ENCODE measurements around the gene MED26.

MED26 gene

GRCh38 chr19:16587833-16588823 is 39.9 kb downstream of the MED26 start:
- no peak for DNase-seq

- DNase-seq = no peak
Measured at GRCh38 chr19:16586991-16587832, 40.8 kb downstream of the MED26 start.

- no peak for DNase-seq
Measured at GRCh38 chr19:16586477-16586871, 41.5 kb downstream of the MED26 start.

- no peak for DNase-seq
Measured at GRCh38 chr19:16585808-16586476, 42.1 kb downstream of the MED26 start.

- no peak for DNase-seq
Measured at GRCh38 chr19:16585094-16585801, 42.8 kb downstream of the MED26 start.

DNA sequence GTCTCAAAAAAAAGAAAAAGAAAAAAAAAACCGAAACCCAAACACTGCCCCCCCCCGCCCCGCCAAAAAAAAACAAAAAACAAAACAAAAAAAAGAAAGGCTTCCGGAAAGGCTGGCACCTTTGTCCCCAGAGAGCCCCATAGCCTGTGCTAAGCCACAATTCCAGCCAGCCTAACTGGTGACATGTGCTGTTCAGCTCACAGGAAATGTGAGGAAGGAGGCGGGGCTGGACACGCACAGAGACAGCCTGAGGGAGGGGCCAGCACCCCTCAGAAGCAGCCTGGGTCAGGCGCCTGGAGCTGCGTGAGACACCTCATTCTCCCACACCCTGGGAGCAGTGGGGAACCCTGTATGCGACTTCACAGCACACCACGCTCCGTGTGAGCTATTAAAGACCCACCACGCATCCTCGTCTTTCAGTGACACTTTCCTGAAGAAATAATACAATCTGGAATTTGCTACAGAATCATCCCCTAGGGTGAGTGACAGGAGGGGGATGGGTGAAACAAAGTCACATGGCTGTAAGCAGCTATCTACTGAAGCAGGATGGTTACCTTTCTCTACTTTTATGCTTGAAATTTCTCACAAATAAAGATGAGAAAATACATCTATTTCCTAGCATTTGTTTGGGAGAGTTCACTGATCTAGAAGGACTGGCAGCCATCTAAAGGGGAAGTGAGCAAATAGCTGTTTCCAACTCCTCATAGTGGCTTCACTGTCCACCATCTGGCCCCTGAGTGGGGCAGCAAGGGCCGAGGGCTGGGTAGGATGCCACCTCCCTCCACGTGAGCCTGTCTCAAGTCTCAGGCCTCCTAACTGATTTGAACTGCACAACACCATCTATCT is 43.5 kb downstream of the MED26 start:
- no peak for DNase-seq

- no peak for DNase-seq
Measured at GRCh38 chr19:16582486-16583261, 45.3 kb downstream of the MED26 start.

DNA sequence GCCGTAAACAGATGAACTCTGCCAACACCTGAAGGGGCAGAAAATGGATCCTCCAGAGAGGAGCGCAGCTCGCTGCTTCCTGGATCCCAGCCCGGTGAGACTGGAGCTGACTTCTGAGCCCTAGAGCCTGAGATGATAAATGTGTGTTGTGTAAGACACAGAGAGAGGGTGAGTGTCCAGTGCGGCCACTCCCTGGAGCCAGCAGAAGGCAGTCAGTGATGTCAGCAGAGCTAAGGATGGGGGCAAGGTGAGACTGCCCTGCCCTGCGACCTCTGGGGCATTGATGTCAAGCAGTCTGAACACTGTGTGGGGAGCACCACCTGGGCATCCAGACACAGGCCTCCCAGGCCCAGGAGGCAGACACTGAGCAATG is 46.0 kb downstream of the MED26 start:
- no peak for DNase-seq

DNA sequence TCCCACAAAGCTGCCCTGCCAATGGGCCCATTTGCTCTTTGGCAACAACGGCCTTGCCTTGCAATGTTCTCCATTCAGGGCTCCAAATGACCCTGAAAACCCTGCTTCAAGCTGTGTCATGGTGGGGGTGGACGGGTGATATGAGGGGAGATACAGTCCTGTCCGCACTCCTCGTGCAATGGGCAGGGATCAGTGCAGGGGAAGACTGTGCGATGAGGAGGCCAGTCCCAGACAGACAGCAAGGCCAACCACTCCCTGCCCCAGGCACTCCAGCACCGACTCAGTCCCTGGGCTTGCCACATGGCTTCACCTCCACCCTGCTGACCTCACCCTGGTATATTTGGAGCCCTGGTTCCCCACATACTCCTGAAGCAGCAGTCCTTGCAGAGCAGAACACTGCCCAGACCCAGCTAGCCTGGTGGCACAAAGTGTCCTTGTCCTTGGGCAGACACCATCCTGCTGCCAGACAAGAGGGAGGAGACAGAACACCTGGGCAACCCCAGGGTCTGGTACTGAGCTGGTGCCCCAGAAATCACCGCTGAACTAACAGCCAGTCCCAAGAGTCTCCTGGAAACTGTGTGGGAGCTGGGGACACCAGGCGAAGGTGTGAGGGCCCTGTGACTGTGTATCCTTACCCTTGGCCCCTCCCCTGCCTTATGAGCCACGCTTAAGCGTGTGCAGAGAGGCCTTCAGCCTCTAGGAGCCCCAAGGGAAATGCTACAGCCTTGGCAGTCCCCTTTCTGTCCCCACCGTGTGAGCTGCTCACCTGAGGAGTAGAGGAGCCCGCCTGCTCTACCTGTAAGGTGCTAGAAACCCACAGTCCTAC is 46.6 kb downstream of the MED26 start:
- no peak for DNase-seq

GRCh38 chr19:16579381-16579780 is 48.6 kb downstream of the MED26 start:
- DNase-seq = no peak

GRCh38 chr19:16577531-16577985 is 50.4 kb downstream of the MED26 start:
- DNase-seq = no peak

DNA sequence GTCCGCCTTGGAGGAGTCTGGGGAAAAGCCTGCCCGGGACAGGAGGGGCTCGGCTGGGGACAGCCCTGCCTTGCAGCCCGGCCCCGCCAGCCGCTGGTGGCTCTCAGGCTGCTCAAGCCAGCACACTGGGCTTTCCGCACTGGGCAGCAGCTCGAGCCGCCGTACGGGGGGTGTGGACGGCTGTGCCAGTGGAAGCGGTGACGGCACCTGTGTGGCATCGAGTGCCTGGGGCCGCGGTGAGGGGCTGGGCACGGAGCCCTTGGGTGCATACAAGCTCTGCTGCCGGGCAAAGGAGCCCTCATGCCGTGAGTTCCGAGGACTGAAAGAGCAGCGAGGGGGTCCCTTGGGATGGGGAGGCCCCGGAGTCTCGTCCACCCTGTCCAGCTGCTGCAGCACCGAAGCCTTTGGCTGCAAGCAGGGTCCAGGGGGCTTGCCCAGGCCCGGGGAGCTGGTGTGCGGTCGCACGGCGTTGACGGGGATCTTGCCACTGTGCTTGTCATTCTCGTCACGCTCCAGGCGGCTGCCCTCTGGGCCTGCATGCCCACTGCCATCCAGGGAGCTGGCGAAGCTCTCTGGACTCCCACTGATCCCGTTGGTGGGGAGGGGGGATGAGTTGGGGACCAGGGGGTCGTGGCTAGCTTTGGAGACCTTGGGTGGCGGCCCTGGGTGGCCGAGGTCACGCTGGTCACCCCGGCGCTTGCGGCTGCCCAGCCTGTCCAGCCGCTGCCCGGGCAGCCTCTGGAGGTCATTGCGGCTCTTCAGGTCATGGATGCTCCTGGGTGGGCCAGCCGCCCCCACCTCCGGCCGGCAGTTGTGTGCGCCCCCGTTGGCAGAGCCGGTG is 51.1 kb downstream of the MED26 start:
- DNase-seq = no peak

DNA sequence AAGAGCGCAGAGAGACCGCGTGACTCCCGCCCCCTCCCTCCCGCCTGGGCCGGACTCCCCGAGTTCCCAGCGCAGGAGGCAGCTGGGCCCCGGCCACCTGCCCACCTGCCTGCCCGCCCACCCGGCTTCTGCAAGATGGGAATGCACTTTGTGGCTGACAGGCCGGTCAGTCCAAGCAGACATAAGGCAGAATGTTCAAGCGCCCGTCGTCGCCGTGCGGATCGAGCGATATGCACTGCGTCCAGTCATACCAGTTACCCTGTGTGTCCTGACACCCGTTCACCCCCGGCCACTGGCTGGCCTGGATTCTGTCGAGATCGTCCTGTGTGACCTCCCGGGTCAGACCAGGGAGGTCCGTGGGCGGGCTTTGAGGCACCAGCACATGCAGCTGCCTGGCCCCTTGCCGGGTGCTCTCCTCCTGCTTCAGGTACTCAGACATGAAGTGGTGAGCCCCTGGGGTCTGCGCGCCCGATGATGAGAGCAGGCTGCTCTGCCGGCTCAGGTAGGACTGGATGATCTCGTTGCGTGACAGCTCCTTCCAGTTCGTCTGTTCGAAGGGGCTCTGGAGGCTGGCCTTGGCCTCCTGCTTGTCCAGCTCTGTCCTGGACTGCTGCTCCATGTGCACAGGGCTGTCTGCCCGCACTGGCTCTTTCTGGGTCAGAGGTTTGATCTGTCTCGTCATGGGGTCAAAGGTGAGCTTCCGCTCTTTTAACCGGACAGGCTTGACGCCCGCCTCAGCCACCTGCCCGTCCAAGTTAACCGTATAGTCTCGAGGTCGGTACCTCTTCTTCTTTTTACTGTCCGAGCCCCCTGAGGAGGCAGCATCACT is 51.9 kb downstream of the MED26 start:
- no peak for DNase-seq

- DNase-seq = no peak
Measured at GRCh38 chr19:16575282-16575681, 52.7 kb downstream of the MED26 start.

- no peak for DNase-seq
Measured at GRCh38 chr19:16573925-16574324, 54.1 kb downstream of the MED26 start.

GRCh38 chr19:16573296-16573695 is 54.7 kb downstream of the MED26 start:
- DNase-seq = no peak

DNA sequence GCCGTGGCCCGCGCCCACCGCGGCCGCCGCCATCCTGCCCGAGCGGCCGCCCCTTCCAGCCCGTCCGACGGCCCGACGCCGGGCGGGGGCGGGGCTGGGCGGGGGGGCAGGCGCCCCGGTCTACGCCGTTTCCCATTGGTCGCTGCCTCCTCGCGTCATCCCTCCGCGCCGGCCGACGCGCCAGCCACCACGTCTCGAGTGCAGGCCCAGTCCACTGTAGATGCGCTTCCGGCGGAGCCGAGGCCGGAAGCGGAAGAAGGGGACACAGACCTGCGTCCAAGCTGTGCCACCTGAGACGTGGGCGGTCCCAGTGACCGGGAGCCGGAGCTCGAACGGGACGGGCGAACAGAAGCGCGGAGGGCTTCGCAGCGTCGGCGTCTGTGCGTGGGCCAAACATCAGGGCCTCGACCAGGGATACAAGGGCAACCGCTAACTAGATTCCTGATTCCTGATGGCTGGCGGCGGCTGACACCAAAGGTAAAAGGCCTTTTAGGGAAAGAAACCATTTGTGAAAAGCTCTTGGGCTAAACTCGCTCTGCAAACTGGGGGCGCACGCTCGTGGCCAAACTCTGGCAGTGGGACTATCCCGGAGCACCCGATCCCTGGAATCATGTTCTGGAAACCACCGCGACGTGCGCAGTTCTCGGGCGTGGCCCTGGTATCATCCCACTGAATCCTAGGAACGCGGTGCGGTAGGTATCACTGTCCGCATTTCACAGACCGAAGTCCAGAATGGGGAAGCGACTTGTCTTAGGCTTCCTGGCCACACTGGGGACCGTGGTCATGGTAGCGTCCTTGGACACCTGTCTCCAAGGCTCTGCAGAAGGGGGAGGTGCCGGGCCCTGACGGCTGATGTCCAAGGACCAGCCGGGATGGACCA is 55.4 kb downstream of the MED26 start, which contains the start of gene SLC35E1:
Gene SLC35E1, minus strand, starts transcription at position 84 of the 880 bp plus-strand sequence. Its CDS starts 51 bp downstream, at position 33.
- peak; percentile 83 to 86 for DNase-seq
